HG02623 (cell line): ENCODE results near the gene PHOSPHO1.
A peak's percentile ranks its signal among the peaks of the same experiment; 100 is the strongest.
"Not testable (repeated sequence)": the region's sequence is repeated elsewhere in the genome, so short reads cannot be mapped to it uniquely, and the experiment has no call there.

Source experiments
- ATAC-seq: cut with Tn5 transposase; IDR thresholded peaks from one replicate; pipeline ENCODE4 v1.9.1; 2021; ENCODE audit warnings: moderate library complexity; ENCODE audit not compliant: unreplicated experiment

Gene PHOSPHO1

GRCh38 chr17:49194297-49194607, 36.3 kb downstream of the PHOSPHO1 start:
- no peak for ATAC-seq

- ATAC-seq: no peak
Measured at GRCh38 chr17:49193513-49194296, 36.9 kb downstream of the PHOSPHO1 start.

DNA sequence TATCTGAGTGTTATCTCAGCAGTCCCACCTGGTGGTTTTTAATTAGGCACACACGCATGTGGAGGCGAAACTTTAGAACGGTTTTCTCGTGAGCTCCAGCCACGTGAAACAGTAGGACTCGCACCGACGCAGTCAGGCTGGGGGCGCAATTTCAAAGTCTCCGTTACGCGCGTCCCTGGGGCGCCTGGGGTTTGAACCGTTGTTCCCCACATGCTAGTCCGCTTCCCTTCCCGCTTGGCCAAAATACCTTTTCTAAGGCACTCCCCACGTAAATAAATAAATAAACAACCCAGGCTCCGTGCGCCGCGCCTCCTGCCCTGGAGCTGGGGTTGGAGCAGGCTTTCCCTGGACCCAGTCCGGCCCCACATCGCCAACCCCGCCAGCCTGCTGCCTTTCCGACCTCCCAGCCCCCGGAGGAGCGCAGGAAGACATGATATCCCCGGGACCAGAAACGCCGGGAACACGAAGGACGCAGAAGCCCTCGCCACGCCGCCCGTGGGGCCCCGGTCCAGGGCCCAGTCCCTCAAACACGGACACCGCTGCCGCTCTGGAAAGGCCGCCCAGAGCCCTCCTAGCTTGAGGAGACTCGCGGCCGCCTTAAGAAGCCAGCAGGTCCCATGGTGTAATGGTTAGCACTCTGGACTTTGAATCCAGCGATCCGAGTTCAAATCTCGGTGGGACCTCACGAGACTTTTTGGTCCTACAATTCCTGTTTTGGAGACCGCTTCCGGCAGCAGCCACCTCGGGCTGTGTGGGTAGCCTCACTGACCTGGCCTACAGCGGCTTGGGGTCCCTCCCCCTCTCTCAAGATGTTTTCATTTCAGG, 38.5 kb downstream of the PHOSPHO1 start:
- ATAC-seq: peak; percentile 49

- no peak for ATAC-seq
Measured at GRCh38 chr17:49191409-49191916, 39.1 kb downstream of the PHOSPHO1 start.

DNA sequence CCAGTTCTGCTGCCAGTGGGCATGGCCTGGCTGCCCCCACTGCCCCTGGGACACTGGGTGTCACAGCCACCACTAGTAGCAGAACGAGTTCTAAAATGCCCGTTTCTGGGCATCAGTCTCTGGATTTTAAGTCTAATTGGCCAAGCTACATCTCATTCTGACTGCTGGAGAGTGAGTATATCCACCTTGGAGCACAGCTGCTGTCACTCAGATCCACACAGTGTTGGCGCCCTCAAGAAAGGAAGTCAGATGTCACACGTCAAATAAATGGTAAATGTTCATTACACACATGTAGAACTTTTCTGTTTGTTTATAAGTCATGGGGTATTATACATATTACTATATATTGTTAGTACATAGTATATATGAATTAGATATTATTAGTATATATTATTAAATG, 39.7 kb downstream of the PHOSPHO1 start:
- no peak for ATAC-seq

DNA sequence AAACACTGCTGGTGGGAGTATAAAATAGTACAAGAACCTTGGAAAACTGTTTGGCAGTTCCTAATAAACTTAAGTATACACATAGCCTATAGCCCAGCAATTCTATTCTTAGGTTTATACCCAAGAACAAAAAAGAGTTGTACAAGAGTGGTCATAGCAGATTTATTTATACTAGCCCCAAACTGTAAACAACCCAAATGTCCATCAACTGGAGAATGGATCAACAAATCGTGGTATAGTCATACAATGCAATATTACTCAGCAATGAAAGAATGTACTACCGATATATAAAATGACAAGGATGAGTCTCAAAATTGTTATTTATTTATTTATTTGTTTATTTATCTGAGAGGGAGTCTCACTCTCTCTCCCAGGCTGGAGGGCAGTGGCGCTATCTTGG, 43.3 kb downstream of the PHOSPHO1 start:
- ATAC-seq: no peak

DNA sequence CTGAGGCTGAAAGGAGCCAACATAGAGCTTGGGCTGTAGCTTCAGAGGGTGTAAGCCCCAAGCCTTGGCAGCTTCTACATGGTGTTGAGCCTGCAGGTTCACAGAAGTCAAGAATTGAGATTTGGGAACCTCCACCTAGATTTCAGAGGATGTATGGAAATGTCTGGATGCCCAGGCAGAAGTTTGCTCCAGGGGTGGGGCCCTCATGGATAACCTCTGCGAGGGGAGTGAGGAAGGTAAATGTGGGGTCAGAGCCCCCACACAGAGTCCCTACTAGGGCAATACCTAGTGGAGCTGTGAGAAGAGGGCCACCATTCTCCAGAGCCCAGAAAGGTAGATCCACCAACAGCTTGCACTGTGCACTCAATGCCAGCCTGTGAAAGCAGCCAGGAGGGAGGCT, 45.2 kb downstream of the PHOSPHO1 start:
- ATAC-seq: not testable (repeated sequence)

GRCh38 chr17:49184522-49184921, 46.1 kb downstream of the PHOSPHO1 start:
- ATAC-seq: not testable (repeated sequence)

- ATAC-seq: no peak
Measured at GRCh38 chr17:49183801-49184200, 46.8 kb downstream of the PHOSPHO1 start.

DNA sequence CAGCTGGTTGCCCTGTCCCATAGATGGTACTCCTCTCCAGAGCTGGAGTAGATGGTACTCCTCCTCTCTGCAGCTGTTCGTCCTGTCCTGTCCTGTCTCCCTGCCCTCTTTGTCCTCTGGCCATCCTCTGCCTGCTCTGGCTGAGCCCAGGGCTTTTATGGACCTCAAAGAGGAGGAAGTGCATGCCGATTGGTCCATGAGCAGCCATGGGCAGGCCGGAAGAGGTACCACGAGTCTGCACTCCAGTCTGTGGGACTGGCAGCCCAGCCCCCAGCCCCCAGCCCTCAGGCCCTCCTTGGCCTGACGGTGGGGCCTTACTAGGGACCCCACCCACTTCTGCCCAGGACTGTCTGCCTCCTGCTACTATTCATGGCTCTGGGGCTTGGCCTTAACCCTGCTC, 47.2 kb downstream of the PHOSPHO1 start:
- ATAC-seq: no peak

DNA sequence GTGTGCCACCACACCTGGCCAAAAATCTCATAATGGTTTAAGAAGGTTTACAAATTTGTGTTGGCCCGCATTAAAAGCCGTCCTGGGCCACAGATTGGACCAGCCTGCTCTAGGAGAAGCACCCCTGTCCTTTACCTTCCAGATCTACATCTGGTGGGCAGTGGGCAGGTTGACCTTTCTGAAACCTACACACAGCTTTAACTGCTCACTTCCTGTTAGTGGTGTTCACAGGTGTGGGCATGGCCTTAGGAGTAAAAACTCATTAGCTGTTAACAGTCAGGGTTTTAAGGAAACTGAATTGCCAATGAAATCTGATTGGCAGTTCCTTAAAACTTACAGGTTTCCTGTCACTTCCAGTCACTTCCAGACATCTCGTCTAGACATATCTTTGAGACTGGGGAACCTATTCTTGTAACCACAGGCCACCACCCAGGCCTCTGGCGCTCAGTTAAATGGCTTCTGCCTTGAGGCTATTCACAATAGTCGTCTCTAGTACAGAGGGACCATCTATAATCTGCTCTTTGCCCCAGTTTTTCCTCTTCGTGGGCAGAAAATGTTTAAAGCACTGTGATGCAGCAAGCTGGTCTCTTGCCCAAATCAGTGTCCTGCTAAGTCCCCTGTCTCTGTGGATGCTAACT, 49.5 kb downstream of the PHOSPHO1 start:
- no peak for ATAC-seq

GRCh38 chr17:49180303-49180702, 50.3 kb downstream of the PHOSPHO1 start:
- ATAC-seq: no peak

- not testable (repeated sequence) for ATAC-seq
Measured at GRCh38 chr17:49175978-49176377, 54.6 kb downstream of the PHOSPHO1 start.
